Activated T-cell treated with anti-CD3 and anti-CD28 coated beads, Interleukin-2, amount 50 U/mL, for 48 hours (primary cell): ENCODE data around the gene HSH2D.

Source experiments
- DNase-seq, 2 experiments: peaks; one replicate each; pipeline ENCODE4 v3.0.0-alpha.2; 2020

Gene HSH2D

DNA sequence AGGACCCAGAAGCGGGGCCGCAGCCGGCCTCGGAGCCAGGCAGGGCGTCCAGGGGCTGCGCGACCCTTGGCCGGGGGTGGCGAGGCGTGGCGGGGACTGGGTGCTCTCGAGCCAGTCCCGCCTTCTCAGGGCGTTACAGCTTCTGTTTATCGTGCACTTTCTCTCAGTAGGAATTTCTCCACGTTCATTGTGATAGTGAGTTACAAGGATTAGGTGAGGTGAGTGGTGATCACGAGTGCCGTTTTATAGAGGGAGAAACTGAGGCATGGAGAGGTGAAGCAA lies 54.8 kb downstream of the HSH2D start:
- no peak for DNase-seq

DNA sequence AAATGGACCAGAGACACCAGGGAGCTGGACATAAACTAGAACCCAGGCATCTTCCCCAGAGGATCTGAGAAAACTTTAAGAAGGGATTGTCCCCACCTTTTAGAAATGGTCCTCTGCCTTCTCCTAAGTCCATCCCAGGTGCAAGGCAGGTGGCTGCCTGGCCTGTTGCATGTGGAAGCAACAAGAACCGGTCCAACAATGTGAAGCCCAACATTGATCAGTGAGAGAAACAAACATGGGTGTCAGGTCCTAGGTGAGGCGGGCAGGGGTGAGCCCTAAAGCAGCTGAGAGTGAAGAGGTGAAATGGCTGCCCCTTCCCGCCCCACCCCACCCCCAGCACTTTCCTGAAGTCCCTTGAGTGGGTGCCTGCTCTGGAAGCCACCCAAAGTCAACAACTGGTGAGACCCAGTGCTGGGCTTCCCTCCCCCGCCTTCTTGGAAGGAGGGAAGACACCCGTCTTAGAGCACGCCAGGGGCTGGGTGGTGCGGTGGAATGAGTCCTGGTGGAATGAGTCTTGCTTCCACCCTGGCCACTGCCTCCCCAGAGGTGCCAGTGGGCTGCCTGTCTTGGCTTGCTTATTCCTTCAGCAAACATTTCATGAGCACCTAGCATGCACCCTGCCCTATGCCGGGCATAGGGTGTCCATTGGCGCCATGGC lies 55.9 kb downstream of the HSH2D start:
- DNase-seq, result no peak

- DNase-seq, result no peak
Observed at GRCh38 chr19:16200038-16201010, 56.8 kb downstream of the HSH2D start.

- no peak for DNase-seq
Observed at GRCh38 chr19:16201011-16201391, 57.5 kb downstream of the HSH2D start.

GRCh38 chr19:16202320-16203255 lies 59.1 kb downstream of the HSH2D start:
- DNase-seq, result no peak

GRCh38 chr19:16203256-16204004 lies 59.9 kb downstream of the HSH2D start:
- DNase-seq, result no peak

DNA sequence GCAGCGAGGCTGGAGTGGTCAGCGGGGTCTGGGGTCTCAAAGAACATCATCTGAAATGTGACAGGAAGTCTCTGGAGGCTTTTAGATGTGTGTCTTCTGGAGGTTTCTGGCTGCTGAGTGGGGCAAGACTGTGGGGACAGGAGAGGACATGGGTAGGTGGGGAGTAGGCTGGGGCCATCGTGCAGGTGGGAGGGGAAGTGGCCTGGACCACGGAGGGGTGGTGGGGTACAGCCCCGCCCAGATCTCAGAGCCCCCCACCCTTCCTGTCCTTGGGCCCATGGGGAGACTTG lies 60.5 kb downstream of the HSH2D start:
- DNase-seq, result no peak

DNA sequence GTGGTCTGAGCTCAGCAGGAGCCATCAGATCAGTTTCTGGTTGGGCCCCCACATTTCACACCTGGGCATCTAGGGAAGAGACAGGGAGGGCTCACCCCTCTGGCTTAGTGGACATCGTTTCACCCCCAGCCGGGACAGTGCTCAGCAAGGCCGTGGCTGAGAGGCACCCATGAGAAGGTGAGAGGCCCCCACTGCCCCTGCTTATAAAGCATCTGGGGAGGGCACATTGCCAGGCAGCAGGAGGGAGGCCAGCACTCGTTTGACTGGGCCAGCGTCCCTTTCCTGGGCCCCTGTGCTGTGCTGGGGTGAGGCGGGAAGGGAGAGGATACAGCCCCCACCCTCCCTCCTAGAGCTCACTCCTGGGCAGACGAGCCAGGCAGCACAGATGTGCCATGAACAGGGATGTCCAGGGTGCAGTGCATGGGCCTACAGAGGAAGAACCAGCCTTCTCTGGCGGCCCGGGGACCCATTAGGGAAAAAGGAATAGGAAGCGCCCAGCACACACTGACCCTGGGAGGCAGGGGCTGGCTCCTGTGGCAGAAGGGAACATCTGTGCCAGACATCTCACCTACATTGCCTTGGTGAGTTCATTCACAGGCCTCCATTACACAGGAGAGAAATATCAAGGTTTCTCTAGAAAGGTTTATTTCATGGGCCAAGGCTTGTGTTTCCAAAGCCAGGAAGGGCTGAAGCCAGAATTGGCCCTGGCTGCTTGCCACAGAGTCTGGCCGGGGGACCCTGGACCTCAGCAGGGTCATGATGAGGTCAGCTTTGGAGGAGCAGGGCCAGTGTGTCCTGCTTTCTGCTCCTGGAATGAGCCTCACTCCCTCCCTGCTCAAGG lies 61.9 kb downstream of the HSH2D start:
- no peak for DNase-seq

DNA sequence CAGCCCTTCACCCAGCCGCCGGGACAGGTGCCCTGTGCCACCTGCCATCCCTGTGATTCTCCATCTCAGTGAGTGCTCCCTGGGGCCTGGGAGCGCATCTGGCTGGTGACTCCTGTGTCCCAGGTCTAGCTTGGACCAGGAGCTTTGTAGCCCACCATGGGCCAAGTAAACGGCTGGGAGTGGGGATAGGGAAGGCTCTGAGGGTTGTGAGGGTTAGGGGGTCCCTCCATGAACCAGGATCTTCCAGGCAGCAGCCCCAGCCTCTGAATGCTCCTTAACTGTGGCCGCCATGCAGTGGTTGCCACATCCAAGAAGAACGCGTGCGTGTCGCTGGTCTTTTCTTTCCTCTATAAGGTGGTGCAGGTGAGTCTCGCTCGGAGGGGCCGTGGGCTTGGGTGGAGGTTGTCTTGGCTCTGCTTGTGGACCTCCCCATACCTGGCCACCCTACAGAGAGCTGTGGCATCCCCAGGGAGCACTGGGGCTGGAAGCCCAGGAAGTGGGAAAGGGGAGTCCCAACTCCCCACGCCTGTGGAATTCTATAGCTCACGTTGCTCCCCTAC lies 62.6 kb downstream of the HSH2D start:
- DNase-seq, result no peak

GRCh38 chr19:16206637-16207036 lies 63.2 kb downstream of the HSH2D start:
- DNase-seq, result no peak

DNA sequence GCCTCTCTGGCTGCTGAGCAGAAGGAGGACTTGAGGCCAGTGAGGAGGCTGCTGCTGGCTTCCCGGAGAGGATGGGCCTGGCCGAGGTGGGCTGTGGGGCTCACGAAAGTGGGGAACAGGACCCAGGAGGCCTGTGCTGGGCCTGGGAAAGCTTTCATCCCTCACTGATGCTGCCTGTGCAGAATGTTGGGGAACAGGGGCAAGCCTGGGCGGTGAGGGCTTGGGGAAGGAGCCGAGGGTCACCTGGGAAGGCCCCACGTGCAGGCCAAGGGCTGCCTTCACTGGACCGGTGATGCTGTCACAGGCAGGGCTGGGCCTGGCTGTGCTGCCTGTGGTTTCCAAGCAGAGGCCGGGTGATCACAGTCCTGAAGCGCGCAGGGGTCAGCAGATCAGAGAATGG lies 63.6 kb downstream of the HSH2D start:
- DNase-seq, result no peak

DNA sequence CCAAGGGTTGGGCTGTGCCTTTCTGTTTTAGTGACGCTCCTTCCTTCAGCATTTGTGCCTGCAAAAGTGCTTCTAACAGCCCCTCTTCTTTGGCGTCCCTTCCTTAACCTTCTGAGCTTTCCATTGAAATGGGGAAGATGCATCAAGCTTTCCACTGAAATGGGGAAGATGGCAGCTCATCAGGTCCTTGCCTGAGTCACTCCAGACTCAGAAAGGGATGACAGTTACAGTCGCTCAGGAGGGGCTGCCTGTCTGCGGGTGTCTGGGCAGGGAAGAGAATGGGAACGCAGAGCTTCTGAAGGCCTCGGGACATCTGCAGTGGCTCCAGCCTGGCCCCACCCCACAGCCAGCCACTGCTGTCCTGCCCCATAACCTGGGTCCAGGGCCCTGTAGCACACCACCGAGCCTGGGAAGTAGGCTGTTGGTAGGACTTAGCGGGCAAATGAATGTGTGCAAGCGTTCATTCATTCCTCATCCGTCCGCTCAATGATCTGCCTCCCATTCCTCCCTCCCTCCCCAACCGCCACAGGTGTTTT lies 64.1 kb downstream of the HSH2D start:
- DNase-seq, result no peak
